Suprapubic skin (tissue), 4 donors: ENCODE measurements around the gene LRRC25. TPM values are rescaled to one million over a fixed set of nuclear protein-coding genes. Genes with fewer than 3 reads are reported as not detected.
"Not testable (repeated sequence)": the region's sequence is repeated elsewhere in the genome, so short reads cannot be mapped to it uniquely, and the experiment has no call there.

Source experiments
- DNase-seq, 2 donors: peaks; one replicate each; pipeline ENCODE4 v3.0.0-alpha.2; 2019; ENCODE audit warnings: low spot score in 2 of 2
- H3K27ac ChIP-seq: fragments of 200-600 bp; sonication (generic); one replicate; pipeline ENCODE4 v1.5.1; 2019
- H3K27me3 ChIP-seq: fragments of 200-600 bp; sonication (generic); one replicate; pipeline ENCODE4 v1.5.1; 2019
- H3K36me3 ChIP-seq: fragments of 200-600 bp; sonication (generic); one replicate; pipeline ENCODE4 v1.5.1; 2019
- H3K4me1 ChIP-seq: fragments of 200-600 bp; sonication (generic); one replicate; pipeline ENCODE4 v1.5.1; 2019
- H3K4me3 ChIP-seq: fragments of 200-600 bp; sonication (generic); one replicate; pipeline ENCODE4 v1.5.1; 2019; ENCODE audit warnings: mild to moderate bottlenecking
- H3K9me3 ChIP-seq: fragments of 200-600 bp; sonication (generic); one replicate; pipeline ENCODE4 v1.5.1; 2019
- EP300 ChIP-seq: sonication (generic); formaldehyde crosslinking; IDR thresholded peaks from one replicate; pipeline ENCODE4 v1.6.1; 2017; ENCODE audit warnings: antibody characterized with exemption
- POLR2A ChIP-seq, 2 donors: fragments of 450-650 bp; IDR thresholded peaks; one replicate each; pipeline ENCODE4 v1.6.1; 2017; ENCODE audit warnings: antibody characterized with exemption in 2 of 2, mild to moderate bottlenecking in 2 of 2, moderate library complexity in 2 of 2
- POLR2AphosphoS5 ChIP-seq, 3 donors: sonication (generic); formaldehyde crosslinking; IDR thresholded peaks; one replicate each; pipeline ENCODE4 v1.6.1; 2017; ENCODE audit warnings: antibody characterized with exemption in 3 of 3
- WGBS: methylation state at CpG from one replicate; pipeline ENCODE4 v1.1.5; 2018; 5-methylcytosine and 5-hydroxymethylcytosine counted together
- total RNA-seq, 4 donors: library from RNA; depleted of rRNA; stranded (reverse); fragments of >200 nt; gene quantifications; one replicate each; pipeline ENCODE4 v1.1.0, GENCODE V29; 2016
- TF ChIP-seq, protein P1 (sequence below), 2 donors: fragments of 200-600 bp in 1 of 2; fragments of 450-650 bp in 1 of 2; sonication (generic) in 1 of 2; IDR thresholded peaks; one replicate each; pipeline ENCODE4 v1.5.1; 2016 to 2019; ENCODE audit warnings: antibody characterized with exemption in 2 of 2, mild to moderate bottlenecking in 1 of 2, moderate library complexity in 1 of 2

LRRC25 gene
- total RNA-seq, 4 donors from 2014 or later, result 0.59 to 0.79 (median 0.73) TPM; not detected in 1

DNA sequence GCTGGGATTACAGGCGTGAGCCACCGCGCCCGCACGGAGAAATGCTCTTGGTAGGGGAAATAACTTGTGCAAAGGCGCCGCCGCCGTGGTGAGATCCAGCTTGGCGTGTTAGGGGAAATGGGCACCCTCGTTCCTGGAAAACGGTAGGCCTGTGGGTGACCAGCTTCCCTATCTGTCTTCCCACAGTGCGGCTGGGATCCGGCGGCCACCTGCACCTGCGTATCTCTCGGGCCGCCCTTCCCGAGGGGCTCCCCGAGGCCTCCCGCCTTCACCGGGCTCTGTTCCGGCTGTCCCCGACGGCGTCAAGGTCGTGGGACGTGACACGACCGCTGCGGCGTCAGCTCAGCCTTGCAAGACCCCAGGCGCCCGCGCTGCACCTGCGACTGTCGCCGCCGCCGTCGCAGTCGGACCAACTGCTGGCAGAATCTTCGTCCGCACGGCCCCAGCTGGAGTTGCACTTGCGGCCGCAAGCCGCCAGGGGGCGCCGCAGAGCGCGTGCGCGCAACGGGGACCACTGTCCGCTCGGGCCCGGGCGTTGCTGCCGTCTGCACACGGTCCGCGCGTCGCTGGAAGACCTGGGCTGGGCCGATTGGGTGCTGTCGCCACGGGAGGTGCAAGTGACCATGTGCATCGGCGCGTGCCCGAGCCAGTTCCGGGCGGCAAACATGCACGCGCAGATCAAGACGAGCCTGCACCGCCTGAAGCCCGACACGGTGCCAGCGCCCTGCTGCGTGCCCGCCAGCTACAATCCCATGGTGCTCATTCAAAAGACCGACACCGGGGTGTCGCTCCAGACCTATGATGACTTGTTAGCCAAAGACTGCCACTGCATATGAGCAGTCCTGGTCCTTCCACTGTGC is 9.1 kb downstream of the LRRC25 start:
- TF ChIP-seq, protein P1, sequence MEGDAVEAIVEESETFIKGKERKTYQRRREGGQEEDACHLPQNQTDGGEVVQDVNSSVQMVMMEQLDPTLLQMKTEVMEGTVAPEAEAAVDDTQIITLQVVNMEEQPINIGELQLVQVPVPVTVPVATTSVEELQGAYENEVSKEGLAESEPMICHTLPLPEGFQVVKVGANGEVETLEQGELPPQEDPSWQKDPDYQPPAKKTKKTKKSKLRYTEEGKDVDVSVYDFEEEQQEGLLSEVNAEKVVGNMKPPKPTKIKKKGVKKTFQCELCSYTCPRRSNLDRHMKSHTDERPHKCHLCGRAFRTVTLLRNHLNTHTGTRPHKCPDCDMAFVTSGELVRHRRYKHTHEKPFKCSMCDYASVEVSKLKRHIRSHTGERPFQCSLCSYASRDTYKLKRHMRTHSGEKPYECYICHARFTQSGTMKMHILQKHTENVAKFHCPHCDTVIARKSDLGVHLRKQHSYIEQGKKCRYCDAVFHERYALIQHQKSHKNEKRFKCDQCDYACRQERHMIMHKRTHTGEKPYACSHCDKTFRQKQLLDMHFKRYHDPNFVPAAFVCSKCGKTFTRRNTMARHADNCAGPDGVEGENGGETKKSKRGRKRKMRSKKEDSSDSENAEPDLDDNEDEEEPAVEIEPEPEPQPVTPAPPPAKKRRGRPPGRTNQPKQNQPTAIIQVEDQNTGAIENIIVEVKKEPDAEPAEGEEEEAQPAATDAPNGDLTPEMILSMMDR (IDR thresholded peaks at IDR 0.05), result peak; percentile 97 to 100
- TF ChIP-seq POLR2A (IDR thresholded peaks at IDR 0.05) (no peak), POLR2AphosphoS5 (IDR thresholded peaks at IDR 0.05) (peak in 1 of 3 donors; percentile 44), EP300 (no peak)
- DNase-seq, result peak; percentile 81 to 87
- Histone ChIP-seq H3K27ac (no peak overlapping the region), H3K4me1 (peaks cover 32% of the 10 kb centered on the region), H3K27me3 (peaks cover 8% of the 10 kb centered on the region), H3K9me3 (no peaks in the 10 kb centered on the region), H3K36me3 (no peaks in the 10 kb centered on the region), H3K4me3 (peak overlapping the region; percentile 37)
- WGBS, result 27% methylated on average over 11 of the region's 86 CpGs

DNA sequence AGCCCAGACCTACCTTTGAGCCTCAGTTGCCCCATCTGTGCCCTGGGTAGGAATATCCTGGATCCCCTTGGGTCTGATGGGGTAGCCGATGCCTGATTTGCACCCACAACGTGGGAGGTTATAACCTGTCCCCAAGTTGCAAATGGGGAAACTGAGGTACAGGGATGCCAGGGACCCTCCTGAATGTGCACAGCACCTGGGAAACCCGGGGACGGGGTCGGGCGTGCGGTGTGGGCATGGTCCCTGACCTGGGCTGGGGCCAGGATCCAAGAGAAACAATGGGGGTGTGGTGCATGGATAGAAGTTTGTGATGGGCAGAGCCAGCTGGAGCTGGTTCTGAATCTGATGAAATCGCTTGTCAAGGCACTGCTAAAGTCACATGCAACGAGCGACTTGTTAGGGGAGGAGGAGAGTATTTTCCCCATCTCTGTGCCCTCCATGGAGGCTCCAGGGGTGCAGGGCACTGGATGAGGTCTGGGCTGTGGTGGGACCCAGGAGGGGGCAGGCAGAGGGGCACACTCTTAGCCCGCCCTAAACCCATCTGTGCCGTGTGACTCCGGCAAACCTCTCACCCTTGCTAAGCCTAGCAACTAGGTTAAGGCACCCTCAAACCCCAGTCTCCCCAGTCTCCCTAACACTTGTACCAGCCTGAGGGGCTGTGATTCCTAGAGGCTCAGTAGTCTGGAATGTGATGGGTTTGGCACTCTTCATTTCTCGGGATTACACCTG is 10.7 kb downstream of the LRRC25 start:
- peaks cover 8% of the 10 kb centered on the region for H3K27me3 ChIP-seq
- peak overlapping the region; percentile 19 for H3K4me3 ChIP-seq
- no peaks in the 10 kb centered on the region for H3K9me3 ChIP-seq
- no peaks in the 10 kb centered on the region for H3K36me3 ChIP-seq
- H3K27ac ChIP-seq, result no peak overlapping the region
- 62% methylated on average over 12 of the region's 14 CpGs for WGBS
- DNase-seq, result no peak
- no peak for TF ChIP-seq POLR2A (IDR thresholded peaks at IDR 0.05)
- H3K4me1 ChIP-seq, result peaks cover 32% of the 10 kb centered on the region

DNA sequence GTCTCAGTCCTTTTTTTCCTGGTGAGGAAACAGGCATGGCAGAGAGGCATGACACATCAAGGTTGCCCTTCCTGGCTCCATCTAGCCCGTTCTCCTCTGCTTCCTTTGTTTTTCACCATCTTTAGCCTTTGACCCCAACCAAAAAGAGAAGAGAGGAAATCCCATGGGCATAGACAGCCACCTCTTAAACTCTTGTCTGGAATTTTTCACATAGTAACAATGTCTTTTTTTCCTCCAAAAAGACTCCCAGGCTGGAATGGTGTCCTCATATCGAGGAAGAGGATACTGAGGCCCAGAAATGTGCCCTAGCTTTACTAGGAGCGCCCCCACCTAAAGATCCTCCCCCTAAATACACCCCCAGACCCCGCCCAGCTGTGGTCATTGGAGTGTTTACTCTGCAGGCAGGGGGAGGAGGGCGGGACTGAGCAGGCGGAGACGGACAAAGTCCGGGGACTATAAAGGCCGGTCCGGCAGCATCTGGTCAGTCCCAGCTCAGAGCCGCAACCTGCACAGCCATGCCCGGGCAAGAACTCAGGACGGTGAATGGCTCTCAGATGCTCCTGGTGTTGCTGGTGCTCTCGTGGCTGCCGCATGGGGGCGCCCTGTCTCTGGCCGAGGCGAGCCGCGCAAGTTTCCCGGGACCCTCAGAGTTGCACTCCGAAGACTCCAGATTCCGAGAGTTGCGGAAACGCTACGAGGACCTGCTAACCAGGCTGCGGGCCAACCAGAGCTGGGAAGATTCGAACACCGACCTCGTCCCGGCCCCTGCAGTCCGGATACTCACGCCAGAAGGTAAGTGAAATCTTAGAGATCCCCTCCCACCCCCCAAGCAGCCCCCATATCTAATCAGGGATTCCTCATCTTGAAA is 11.5 kb downstream of the LRRC25 start, which contains the start of gene GDF15:
GDF15 (plus strand) TSS at position 484 of the 868 bp plus-strand sequence; CDS start at position 516, 32 bp downstream.
- no peak for TF ChIP-seq EP300
- TF ChIP-seq, protein P1 (IDR thresholded peaks at IDR 0.05), result peak in 1 of 2 donors; percentile 57
- TF ChIP-seq POLR2AphosphoS5 (IDR thresholded peaks at IDR 0.05), result no peak
- TF ChIP-seq POLR2A (IDR thresholded peaks at IDR 0.05), result peak in 1 of 2 donors; percentile 31
- Histone ChIP-seq H3K4me1 (peaks cover 34% of the 10 kb centered on the region), H3K36me3 (no peaks in the 10 kb centered on the region), H3K27ac (no peak within 1 kb of the TSS), H3K4me3 (peak within 1 kb of the TSS; percentile 19), H3K9me3 (no peaks in the 10 kb centered on the region), H3K27me3 (peaks cover 8% of the 10 kb centered on the region)
- WGBS, result 39% methylated on average over 30 of the region's 33 CpGs
- peak; percentile 87 for DNase-seq

DNA sequence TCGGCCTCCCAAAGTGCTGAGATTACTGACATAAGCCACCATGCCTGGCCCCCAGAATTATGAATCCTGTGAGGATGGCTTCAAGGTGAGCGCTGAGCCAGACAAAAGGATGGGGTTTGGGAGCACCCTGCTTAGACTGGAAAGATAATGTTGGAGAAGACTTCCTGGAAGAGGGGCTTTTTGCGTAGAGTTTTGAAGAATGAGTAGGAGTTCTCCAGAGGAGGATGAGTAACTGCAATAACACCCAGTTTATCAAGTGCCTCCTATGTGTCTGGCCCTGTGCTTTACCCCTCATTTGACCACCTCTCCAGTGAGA is 12.1 kb downstream of the LRRC25 start:
- Histone ChIP-seq H3K9me3 (no peaks in the 10 kb centered on the region), H3K4me1 (peaks cover 40% of the 10 kb centered on the region), H3K27ac (no peak overlapping the region), H3K27me3 (peaks cover 8% of the 10 kb centered on the region), H3K36me3 (no peaks in the 10 kb centered on the region), H3K4me3 (no peak overlapping the region)
- 86% methylated on average over 3 of the region's 3 CpGs for WGBS
- DNase-seq, result no peak
- TF ChIP-seq EP300 (no peak), POLR2AphosphoS5 (IDR thresholded peaks at IDR 0.05) (no peak)
- TF ChIP-seq, protein P1 (IDR thresholded peaks at IDR 0.05), result no peak

DNA sequence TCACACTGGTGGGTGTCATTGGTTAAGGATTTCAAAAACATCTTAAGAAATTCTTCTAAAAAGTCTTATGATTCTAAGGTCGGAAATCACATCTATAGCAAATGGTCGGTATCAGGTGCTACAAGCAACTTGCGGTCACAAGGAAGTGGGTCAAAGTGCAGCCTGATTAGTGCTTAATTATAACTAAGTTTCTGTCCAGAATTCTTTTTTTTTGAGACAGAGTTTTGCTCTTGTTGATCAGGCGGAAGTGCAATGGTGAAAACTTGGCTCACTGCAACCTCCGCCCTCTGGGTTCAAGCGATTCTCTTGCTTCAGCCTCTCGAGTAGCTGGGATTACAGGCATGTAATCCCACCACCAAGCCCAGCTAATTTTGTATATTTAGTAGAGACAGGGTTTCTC is 12.6 kb downstream of the LRRC25 start:
- 80% methylated on average over 7 of the region's 7 CpGs for WGBS
- Histone ChIP-seq H3K27me3 (peaks cover 8% of the 10 kb centered on the region), H3K27ac (no peak overlapping the region), H3K9me3 (no peaks in the 10 kb centered on the region), H3K4me1 (peaks cover 45% of the 10 kb centered on the region), H3K36me3 (no peaks in the 10 kb centered on the region), H3K4me3 (no peak overlapping the region)
- TF ChIP-seq POLR2AphosphoS5 (IDR thresholded peaks at IDR 0.05), result no peak
- TF ChIP-seq EP300, result no peak
- no peak for TF ChIP-seq POLR2A (IDR thresholded peaks at IDR 0.05)
- TF ChIP-seq, protein P1 (IDR thresholded peaks at IDR 0.05), result no peak
- DNase-seq, result no peak

DNA sequence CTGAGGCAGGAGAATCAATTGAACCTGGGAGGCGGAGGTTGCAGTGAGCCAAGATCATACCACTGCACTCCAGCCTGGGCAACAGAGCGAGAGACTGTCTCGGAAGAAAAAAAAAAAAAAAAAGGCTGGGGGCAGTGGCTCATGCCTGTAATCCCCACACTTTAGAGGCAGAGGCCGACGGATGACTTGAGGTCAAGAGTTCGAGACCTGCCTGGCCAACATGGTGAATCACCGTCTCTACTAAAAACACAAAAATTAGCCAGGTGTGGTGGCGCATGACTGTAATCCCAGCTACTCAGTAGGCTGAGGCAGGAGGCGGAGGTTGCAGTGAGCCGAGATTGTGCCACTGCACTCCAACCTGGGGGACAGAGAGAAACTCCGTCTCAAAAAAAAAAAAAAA is 13.8 kb downstream of the LRRC25 start:
- WGBS, result 93% methylated on average over 11 of the region's 11 CpGs
- H3K36me3 ChIP-seq, H3K27me3 ChIP-seq, H3K9me3 ChIP-seq, H3K27ac ChIP-seq, H3K4me3 ChIP-seq, DNase-seq: not testable (repeated sequence)
- H3K4me1 ChIP-seq, result peaks cover 51% of the 10 kb centered on the region
